ENCODE measurements around the gene IL1RAPL2.

The IL1RAPL2 gene

DNA sequence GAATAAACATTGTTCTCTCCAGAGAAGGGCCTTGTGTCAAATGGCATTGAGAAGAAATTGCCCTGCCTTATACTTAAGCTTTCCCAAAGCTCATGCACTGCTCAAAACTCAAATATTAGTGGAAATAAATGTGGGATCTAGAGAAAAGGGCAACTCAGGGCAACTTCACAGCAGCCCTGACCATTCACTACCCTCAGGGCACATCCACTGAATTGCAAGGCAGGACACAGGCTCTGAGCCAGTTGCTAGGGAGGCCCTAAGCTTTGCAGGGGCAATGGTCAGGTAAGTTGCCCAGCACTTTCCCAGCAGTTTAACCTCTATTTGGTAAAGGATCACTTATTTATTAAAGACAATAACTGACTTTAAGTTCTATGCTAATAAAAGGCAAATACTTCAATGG lies 909.8 kb downstream of the IL1RAPL2 start:
- no peak for DNase-seq

DNA sequence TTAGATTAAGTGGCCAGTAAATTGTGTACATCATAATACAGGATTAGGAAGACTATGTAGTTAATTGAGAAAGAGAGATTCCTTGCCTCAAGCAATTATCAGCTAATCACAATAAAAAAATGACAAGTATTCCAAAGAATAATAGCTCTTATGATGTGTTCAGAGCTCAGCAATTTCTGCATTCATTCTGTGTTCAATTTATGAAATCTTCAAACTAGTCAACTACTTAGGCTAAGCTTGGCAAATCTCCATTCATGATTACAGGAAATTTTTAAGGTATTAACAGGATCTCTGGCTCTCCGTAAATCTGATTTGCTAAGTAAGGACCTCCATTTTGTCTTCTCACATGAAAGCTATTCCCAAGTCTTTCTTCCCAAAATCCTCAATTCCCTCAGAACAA lies 911.4 kb downstream of the IL1RAPL2 start:
- DNase-seq, result no peak

DNA sequence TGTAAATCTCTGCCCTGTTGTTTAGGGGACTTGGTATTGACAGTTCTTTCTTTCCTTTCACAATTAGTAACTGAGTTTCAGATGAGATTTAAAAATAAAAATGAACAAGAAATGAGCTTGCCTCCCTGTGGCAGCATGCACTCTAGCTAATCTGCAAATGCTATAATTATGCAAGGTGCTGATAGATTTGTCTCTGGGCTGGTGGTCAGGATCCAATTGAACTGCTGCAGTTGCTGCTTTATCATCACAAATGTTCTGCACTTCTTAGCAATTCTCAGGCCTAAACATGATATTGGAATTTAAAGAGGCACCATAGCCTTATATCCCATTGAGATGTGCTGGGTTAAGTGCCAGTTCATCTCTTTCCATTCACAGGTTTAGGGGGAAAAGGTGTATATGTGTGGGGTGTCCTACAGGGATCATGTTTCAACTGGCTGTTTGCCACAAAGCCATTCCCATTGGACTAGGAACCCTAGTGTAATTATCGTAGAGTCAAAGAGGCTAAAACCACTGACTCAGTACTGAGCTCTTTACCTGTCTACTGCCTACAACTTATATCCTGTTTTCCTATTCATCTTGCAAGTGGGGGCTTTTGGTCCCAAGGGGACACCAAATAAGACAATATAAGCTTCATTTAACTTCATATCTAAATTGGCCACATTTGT lies 914.8 kb downstream of the IL1RAPL2 start:
- DNase-seq, result no peak

DNA sequence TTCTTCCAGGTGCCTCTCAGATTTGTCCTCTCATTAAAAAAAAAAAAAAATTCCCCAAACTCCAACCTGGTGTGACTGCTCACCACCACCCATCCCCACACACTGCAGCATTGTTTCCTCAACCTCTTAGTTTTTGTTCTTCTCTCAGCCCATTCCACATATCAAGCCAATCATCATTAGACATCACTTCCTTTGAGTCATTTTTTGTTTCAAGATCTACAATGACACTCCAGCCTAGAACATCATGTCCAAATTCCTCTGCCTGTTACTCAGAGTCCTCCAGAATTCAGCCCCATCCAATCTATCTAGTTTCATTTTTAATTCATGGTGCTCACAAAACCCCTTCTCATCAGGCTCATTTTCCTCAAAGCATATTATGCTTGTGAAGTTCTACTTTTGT lies 917.0 kb downstream of the IL1RAPL2 start:
- no peak for DNase-seq

DNA sequence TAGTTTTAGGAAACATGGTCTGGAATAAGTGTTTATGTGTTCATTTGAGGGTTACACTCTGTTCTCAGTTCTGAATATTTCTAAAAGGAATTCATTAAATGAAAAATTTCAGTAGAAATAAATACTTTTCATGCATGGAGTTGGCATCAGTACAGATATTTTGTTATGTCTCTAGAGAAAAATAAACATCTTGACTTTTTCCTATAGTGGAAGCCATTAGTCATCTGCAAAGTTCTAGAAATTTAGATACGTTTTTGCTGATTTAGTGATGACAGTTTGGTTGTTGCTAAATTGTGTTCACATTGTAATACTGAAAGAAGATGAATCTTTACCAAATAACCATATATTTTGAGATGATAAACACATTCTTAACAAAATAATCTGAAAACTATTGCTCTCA lies 922.7 kb downstream of the IL1RAPL2 start:
- DNase-seq, result no peak

DNA sequence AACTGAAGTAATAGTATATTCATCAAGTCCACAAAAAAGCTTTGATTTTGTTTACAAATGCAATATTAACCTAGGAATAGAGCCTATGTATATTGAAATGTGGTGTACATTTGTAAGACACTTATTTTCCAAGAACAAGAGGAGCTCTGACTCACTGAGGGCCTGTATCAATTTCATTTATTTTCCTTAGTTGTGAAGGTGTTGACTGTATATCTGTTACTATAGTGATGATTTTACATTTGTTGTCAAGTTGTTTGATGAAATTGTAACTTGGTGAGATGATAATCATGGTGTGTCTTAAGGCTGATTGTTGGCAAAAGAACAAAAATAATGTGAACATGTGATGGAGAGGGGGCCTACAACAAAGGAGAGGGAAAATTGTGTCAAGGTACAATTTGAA lies 929.4 kb downstream of the IL1RAPL2 start:
- no peak for DNase-seq

DNA sequence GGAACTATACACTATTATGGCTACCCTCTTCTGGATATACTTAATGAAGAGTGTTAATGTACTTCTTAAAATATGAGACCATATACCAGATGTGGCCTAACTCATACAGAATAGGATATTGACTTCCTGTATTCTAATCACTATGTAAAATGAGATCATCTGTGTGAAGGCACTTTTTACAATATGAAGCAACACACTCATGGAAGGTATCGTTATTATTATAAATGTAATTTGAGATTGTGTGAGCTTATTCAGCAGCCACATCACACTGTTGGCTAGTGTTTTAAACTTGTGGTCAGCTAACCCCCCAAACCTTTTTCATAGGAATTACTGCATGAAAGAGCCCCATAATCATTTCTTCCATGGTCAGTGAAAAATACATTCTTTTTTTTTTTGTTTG lies 936.3 kb downstream of the IL1RAPL2 start:
- DNase-seq, result no peak

DNA sequence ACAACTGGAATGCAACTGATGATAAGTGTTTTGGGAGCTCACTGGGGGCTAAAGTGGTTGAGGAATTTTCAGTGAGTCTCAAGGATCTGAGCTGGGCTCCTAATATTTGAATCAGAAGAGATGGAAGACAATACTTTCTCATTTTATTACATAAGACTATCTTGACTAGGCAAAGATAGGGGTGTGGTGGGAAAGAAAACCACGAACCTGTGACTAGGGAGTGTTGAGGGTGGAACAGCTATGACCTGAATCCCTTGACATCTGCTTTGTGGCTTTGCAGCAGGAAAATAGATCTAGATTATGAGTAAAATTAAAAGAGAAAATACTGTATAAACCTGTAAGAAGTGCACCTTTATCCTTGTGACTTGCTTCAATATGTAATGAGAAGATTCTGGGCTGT lies 949.6 kb downstream of the IL1RAPL2 start:
- DNase-seq, result no peak

DNA sequence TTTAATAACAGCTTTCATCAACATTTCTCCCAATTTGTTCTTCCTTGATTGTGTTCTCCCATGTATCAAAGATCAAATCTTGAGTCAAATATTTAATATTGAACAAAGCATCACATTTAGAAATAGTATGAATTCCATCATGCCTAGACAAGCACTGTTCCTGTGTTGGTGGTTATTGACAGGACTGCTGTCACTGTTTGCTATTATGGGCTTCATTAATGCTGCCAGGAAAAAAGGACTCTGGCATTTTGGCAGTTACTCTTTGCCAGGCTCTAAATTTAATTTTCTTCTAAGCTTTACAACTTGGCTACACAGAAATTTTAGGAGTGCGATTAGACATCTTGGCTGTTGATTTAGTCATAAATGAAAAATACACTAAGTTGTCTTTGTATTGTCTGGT lies 960.4 kb downstream of the IL1RAPL2 start:
- no peak for DNase-seq

DNA sequence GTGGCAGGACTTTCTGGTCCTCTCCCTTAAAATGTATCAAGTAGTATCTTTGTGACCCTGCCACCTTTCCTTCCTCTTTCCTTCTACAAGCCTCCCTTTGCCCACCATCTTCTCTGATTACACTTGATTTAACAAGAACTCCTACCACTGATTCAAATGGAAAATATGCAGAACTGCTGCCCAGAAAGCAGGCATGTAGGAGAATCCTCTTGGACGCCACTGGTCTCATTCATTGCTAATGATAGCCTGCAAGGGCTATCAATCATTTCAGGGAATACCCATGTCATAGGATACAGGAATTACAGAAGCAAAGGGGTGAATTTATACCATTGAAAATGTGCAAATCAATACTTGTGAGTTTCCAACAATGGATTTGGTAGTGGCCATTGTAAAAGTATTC lies 961.8 kb downstream of the IL1RAPL2 start:
- no peak for DNase-seq

DNA sequence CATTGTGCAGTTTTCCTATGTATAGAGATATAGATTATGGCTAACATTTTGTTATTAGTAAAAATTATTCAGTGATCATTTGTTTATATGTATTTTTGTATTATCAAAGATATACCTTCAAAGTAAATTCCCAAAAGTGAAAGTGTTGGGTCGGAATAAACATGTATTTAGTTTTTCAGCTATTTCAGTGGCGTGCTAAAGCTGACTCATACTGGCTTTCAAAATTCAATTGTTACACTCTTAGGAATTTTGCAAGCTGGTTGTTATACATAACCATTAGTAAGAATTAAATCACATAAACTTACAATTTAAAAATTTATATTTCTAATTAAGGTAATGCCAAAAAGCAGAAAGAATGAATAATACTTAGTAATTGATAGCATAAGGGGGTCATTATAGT lies 968.0 kb downstream of the IL1RAPL2 start:
- no peak for DNase-seq

DNA sequence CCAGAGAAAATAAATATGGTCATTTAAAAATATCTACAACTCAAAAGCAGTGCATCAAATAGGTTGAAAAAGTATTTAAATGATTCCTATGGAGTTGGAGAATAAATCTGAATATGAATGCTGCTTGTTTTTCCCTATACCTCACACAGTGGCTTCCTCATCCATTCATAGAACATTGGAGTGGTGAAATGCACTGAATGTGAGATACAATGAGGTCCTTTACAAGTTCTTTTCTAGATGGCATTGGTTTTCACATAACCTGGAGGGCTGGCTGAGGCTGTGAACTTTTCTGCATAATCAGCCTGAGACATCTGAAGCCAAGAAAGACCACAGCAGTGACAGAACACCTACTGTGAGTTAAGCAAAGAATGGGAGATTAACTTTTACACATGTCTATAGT lies 977.3 kb downstream of the IL1RAPL2 start:
- no peak for DNase-seq

DNA sequence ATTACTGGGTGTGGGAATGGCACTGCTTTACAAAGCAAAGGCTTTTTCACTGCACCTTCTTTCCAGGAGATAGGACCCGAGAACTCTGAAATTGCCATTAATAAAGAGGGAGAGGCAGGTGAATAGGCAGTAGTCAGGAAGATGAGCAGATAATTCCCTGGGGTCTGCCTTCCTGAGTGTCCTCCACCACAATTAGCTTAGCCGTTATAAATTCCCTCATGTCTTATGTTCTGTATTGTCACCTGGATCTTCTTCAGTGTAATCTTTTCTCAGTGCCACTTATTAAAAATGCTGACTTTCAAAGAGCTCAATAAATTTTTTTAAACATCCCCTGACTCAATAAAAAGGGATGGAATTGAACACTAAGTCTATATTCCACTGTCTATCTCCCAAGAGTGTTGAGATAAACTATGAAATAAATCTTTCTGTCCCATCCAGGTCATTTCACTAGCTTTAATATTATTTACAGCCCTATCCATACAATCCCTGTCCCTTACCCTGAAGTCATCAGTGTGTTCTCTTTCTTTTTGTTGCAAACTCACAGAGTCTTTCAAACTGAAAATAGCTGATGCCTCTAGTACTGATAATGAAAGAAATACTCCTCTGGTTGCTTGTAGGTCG lies 984.2 kb downstream of the IL1RAPL2 start:
- DNase-seq, result no peak

DNA sequence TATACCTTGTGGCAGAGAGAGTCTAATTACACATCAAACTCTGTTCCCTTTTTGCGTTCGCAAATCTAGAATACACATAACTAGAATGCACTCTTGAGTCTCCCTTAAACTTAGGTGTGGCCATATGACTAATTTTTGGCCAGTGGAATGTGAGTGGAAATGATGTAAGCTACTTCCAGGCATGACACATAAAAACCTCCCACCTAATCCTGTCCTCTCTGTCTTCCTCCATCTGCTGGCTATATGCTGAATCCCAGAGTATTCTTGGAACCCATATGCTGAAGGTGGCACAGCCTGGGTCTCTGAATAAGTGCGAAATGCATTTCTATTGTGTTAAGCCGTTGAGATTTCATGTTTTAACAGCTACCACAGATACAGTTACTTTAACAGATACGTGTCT lies 986.4 kb downstream of the IL1RAPL2 start:
- DNase-seq, result no peak

DNA sequence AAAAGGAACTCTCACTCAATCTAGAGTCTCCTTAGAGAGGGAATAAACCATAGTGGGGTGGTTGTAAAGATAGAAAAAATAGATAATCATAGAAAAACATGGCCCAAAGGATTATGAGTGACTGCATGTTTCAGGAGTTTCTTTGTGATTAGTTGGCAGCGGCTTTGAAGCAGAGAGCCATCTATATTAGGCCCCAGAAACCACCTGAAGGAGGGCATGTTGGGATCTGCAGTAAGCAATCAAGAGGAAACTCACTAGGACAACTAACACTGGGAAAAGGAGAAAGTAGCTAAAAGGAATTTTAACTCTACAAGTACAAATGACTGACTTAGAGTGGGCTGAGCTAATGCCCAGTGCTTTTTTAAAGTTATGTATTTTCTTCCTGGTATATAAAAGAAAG lies 987.1 kb downstream of the IL1RAPL2 start:
- DNase-seq, result no peak

DNA sequence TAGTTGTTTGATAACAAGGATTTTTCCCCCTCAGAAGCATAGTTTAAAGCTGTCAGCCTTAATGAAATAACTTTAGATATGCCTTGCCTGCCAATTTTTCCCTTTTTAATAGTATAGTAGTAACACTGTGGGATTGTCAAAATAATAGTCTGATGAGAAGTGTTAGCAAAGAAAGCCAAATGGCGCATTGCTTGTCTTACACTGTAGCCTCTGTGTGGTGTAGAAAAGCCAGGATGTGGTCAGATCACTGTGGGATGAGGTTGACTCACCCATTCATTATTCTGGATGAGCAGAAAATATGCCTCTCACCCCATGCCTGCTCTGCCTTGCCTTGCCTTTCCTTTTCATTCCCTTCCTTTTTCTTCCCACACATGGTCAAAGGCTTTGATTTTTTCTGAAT lies 998.5 kb downstream of the IL1RAPL2 start:
- no peak for DNase-seq

DNA sequence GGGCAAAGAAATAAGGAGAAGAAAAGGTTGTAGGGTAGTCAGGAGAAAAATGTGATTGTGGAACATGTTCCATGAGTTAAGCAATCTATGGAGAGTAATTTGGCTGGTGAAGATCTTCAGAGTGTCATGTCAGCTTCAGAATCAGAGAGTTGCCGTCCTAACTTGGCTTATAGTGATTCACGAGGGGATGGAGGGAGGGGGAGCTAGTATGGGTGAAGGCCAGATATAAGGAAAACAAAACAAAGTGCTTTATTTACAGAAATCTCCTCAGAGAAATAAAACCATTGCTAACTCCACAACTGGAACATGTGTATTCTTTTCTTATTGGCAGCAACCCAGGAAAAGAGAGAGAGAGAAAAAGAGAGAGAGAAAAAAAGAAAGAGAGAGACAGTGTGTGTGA lies 999.9 kb downstream of the IL1RAPL2 start:
- DNase-seq, result no peak

DNA sequence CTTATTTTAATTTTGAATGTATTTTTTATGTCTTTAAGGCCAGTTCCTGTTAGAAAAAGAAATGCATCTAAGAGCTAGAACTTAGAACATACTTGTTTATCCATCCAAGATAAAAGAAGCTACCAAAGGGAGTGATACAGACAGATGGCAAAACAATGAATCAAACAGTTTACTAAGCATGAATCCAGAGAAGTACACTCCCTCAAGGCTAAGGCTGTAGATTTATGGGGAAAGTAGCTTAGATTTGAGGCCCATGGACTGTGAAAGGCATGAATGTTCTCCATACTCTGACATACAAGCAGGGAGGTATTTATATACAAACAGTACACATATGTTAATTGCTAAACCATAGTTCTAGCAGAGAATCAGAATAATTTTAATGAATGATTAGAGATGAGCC lies 1001.1 kb downstream of the IL1RAPL2 start:
- DNase-seq, result no peak

DNA sequence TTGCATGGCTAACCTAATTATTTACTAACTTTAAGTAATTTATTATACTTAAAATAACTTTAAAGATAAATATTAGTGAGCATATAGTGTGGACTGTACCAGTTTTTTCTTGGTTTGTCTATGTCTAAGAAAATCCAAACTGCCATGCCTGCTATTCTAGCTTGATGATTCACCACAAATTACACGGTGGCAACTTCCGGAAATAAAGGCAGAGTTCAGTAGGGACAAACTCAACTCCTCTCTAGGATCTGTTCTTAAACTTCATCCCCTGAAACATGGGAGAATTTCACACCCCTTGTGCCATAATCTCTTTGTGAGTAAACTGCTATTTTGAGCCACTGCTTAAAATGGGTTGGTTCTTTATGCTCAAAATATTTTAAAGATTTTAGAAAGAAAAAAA lies 1042.7 kb downstream of the IL1RAPL2 start:
- no peak for DNase-seq

DNA sequence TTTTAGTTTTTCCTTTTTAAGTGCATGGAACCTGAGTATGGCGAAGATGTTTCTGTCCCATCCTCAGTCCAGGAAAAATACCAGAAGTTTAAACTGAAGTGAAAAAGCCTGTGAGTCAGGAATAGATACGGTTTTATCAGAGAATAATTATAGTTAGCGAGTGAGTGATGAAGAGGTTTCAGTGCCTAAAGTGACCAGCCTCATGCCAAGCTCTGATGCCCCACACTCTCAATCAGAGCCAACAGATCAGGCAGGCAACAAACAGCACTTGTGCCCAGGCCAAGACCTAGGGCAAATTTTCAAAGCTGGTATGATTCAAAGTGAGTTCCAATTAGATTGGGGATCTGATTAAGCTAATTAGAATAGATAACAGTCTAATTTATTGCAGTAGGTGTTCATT lies 1043.5 kb downstream of the IL1RAPL2 start:
- DNase-seq, result no peak

DNA sequence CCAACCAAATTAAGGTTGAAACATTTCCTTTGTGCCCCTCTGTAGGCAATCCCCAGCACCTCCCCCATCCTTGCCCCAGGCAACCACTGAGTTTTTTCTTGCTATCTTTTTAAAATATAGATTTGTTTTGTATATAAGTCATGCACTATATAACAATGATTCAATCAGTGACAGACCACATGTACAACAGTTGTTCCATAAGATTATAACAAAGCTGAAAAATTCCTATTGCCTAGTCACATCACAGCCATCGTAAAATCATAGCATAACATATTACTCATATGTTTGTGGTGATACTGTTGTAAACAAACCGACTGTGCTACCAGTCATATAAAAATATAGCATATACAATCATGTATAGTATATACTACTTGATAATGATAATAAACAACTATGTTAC lies 1044.4 kb downstream of the IL1RAPL2 start:
- DNase-seq, result no peak

DNA sequence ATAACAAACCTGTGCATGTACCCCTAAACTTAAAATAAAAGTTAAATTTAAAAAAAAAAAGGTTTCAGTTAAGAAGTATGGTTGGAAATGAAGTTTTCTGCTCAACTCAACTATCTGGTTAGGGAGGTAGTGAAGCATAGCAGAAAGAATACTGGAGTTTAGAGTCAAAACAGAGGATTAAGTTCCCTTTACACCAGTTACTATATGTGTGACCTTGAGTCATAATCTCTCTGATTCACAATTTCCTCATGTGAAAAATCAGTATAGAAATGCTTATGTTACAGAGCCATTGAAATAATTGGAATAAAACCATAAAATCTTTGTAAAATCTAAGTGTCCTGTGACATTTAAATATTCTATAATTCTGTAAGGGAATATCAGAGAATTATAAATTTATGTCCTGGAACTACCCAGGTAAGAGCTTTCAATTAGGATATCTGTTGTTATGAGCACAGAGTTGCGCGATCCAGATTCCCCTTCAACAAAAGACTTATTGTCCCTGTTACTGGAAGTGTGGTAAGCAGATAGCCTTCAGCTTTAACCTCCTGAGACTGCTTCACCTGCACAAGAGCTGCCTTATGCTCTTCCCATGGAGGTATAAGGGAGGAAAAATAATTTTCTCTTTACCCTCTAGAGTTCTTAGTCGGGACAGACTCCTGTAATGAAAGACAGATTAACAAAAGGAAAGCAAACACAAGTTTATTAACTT lies 1052.5 kb downstream of the IL1RAPL2 start:
- DNase-seq, result no peak

DNA sequence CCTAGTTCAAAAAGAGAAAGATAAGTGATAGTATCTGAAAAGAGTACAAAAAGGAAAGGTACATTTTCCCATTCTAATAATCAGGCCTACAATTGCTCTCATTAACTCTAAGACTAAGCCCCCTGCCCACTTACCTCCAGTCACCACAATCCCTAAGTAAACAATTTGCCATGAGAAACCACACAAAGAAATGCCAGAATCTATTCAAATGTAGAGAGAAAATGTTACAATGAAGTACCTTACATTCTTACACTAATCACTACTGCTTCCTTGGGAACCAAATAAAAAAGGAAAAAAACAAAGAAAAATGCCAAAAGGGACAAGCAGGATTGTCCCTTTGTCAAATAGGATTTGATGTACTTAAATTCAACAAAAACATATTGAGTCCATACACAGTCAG lies 1068.2 kb downstream of the IL1RAPL2 start:
- no peak for DNase-seq

DNA sequence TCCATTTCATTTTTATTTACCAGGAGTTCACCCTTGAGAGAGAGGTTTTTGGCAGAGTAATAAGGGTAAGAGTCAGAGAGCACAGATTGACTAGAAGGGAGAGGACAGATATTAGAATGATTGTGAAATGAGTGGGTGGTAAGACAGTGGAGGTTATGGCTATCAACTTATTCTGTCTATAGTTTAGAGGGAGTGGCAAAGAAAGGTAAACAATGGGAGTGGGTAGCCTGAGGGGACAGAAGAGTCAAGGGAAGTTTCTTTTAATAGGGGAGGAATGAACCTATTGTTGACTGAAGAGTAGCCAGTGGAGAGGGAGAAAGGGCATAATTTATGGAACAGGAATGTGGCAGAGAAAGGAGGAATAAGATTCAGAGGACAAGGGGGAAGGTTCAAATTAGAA lies 1069.8 kb downstream of the IL1RAPL2 start:
- DNase-seq, result no peak

DNA sequence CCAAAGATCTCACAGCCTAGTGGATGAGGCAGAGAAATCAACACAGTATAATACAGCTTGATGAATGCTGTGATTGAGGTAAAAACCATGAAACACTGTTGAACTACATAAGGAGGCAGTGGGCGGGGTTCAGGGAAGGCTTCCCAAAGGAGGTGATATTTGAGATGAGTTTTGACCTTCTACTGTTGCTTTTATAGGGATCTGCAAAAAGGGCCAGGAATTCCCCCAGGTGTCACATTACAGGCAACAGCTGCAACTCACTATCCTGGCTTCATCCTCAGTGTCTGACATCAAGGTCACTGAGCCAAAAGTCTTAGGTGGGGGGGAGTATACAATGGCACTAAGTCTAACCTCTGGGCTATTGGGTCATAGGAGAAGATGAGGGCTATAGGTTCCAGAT lies 1070.7 kb downstream of the IL1RAPL2 start:
- no peak for DNase-seq

All from inflammatory macrophage treated with lipopolysaccharide for 1 hour (primary cell).